ENCODE results near the gene YLPM1. TPM values are rescaled to one million over a fixed set of nuclear protein-coding genes. Genes with fewer than 3 reads are reported as not detected.

YLPM1 gene
- total and polyA plus RNA-seq, 10 of the 15 experiments (the other 5 are each of a cell fraction or from before 2014, with no cell fraction given) = 11.1 to 48.2 (median 18.0) TPM

DNA sequence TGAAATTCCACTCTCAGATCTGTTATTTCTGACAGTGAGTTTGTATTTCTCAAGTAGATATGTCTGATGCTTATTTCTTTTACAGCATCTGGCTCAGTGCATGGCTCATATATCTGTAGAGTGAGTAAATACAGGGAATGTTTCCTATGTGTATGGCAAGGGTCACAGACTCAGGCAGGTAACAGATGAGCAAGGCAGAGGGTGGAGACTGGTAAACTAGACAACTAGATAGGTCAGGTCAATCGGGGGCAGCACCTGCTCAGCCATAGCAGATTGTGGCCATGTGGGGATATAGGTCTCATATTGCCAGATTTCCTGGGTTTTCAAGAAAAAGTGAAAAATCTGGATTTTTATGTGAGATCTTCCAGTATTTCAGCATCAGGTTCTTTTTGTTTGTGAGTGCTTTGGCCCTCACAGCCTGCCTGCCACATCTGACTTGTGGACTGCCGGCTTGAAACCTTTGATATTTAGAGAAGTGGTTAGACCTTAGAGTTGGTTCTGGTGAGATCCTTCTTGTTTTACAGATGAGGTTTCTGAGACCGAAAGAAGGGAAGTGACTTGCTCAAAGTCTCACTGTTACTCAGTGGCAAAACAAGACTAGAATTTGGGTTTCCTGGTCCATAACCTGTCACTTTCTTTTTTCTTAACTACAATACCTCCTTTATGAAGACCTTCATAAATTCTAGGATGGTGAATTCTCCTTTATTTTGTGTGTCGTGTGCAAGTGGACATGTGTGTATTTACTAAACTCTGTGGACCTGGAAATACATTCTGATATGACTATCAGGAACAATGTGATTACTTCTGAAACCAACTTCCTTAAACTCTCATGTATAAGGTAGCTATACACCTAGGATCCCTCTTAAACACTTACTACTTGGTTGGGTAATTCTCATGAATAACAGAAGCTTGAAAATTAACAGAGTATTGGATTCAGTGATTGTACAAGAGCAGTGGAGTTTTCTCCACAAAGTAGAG, 78.4 kb downstream of the YLPM1 start (continued):
- TF ChIP-seq, protein P1, sequence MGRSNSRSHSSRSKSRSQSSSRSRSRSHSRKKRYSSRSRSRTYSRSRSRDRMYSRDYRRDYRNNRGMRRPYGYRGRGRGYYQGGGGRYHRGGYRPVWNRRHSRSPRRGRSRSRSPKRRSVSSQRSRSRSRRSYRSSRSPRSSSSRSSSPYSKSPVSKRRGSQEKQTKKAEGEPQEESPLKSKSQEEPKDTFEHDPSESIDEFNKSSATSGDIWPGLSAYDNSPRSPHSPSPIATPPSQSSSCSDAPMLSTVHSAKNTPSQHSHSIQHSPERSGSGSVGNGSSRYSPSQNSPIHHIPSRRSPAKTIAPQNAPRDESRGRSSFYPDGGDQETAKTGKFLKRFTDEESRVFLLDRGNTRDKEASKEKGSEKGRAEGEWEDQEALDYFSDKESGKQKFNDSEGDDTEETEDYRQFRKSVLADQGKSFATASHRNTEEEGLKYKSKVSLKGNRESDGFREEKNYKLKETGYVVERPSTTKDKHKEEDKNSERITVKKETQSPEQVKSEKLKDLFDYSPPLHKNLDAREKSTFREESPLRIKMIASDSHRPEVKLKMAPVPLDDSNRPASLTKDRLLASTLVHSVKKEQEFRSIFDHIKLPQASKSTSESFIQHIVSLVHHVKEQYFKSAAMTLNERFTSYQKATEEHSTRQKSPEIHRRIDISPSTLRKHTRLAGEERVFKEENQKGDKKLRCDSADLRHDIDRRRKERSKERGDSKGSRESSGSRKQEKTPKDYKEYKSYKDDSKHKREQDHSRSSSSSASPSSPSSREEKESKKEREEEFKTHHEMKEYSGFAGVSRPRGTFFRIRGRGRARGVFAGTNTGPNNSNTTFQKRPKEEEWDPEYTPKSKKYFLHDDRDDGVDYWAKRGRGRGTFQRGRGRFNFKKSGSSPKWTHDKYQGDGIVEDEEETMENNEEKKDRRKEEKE (IDR thresholded peaks at IDR 0.05) = no peak
- TF ChIP-seq, protein P2, sequence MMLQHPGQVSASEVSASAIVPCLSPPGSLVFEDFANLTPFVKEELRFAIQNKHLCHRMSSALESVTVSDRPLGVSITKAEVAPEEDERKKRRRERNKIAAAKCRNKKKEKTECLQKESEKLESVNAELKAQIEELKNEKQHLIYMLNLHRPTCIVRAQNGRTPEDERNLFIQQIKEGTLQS (IDR thresholded peaks at IDR 0.05; ENCODE audit: borderline replicate concordance, extremely low read depth, low read depth, low read length) = no peak
- TF ChIP-seq, protein P3, sequence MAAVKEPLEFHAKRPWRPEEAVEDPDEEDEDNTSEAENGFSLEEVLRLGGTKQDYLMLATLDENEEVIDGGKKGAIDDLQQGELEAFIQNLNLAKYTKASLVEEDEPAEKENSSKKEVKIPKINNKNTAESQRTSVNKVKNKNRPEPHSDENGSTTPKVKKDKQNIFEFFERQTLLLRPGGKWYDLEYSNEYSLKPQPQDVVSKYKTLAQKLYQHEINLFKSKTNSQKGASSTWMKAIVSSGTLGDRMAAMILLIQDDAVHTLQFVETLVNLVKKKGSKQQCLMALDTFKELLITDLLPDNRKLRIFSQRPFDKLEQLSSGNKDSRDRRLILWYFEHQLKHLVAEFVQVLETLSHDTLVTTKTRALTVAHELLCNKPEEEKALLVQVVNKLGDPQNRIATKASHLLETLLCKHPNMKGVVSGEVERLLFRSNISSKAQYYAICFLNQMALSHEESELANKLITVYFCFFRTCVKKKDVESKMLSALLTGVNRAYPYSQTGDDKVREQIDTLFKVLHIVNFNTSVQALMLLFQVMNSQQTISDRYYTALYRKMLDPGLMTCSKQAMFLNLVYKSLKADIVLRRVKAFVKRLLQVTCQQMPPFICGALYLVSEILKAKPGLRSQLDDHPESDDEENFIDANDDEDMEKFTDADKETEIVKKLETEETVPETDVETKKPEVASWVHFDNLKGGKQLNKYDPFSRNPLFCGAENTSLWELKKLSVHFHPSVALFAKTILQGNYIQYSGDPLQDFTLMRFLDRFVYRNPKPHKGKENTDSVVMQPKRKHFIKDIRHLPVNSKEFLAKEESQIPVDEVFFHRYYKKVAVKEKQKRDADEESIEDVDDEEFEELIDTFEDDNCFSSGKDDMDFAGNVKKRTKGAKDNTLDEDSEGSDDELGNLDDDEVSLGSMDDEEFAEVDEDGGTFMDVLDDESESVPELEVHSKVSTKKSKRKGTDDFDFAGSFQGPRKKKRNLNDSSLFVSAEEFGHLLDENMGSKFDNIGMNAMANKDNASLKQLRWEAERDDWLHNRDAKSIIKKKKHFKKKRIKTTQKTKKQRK (IDR thresholded peaks at IDR 0.05; ENCODE audit: low read depth, low read length) = no peak
- TF ChIP-seq LARP7 (IDR thresholded peaks at IDR 0.05) = no peak
